Mesenchymal stem cell (in vitro differentiated cells and primary cell): ENCODE results near the gene TECPR1.

Source experiments
- DNase-seq: peaks from one replicate; pipeline ENCODE4 v3.0.0-alpha.2; 2013
- H2AFZ ChIP-seq: one replicate; pipeline ENCODE4 v1.6.1; 2013; ENCODE audit warnings: low read depth, mild to moderate bottlenecking, control low read depth, inconsistent platforms, low read length, moderate library complexity
- H2AK5ac ChIP-seq: 2 replicates; pipeline ENCODE4 v1.6.1; 2013; ENCODE audit warnings: low read length, moderate library complexity, mild to moderate bottlenecking, inconsistent platforms; ENCODE audit not compliant: severe bottlenecking
- H2BK120ac ChIP-seq: one replicate; pipeline ENCODE4 v1.6.1; 2013; ENCODE audit warnings: low read depth, mild to moderate bottlenecking, inconsistent platforms, low read length, moderate library complexity
- H2BK12ac ChIP-seq, 2 experiments: one replicate each; pipeline ENCODE4 v1.6.1; 2013; ENCODE audit warnings: inconsistent platforms in 2 of 2, low read length in 2 of 2, mild to moderate bottlenecking in 2 of 2, moderate library complexity in 2 of 2, control low read depth in 1 of 2
- H2BK15ac ChIP-seq: one replicate; pipeline ENCODE4 v1.6.1; 2013; ENCODE audit warnings: mild to moderate bottlenecking, low read depth, inconsistent platforms; ENCODE audit not compliant: poor library complexity, severe bottlenecking
- H2BK5ac ChIP-seq: 2 replicates; pipeline ENCODE4 v1.6.1; 2013; ENCODE audit warnings: low read depth, mild to moderate bottlenecking, low read length, control low read depth, inconsistent platforms; ENCODE audit not compliant: poor library complexity, severe bottlenecking
- H3K14ac ChIP-seq, 2 experiments: one replicate each; pipeline ENCODE4 v1.6.1; 2013; ENCODE audit warnings: inconsistent platforms in 2 of 2, low read length in 2 of 2, control low read depth in 1 of 2, mild to moderate bottlenecking in 1 of 2, moderate library complexity in 1 of 2
- H3K18ac ChIP-seq, 2 experiments: one replicate each; pipeline ENCODE4 v1.6.1; 2013; ENCODE audit warnings: inconsistent platforms in 2 of 2, low read length in 2 of 2, control low read depth in 1 of 2, low read depth in 1 of 2, mild to moderate bottlenecking in 1 of 2
- H3K23ac ChIP-seq, 2 experiments: one replicate each; pipeline ENCODE4 v1.6.1; 2013; ENCODE audit warnings: inconsistent platforms in 2 of 2, low read length in 2 of 2, mild to moderate bottlenecking in 2 of 2, moderate library complexity in 2 of 2, control low read depth in 1 of 2
- H3K27ac ChIP-seq: 2 replicates; pipeline ENCODE4 v1.5.1; 2013; ENCODE audit warnings: mild to moderate bottlenecking, moderate library complexity, low read length, control low read depth, inconsistent platforms; ENCODE audit not compliant: poor library complexity, severe bottlenecking
- H3K27me3 ChIP-seq, 2 experiments: 2 replicates each; pipeline versions ENCODE4 v1.6.1 to v1.7.0; 2013; ENCODE audit warnings: low read length in 2 of 2, mild to moderate bottlenecking in 2 of 2, moderate library complexity in 2 of 2, control low read depth in 1 of 2, inconsistent platforms in 1 of 2; ENCODE audit not compliant: control insufficient read depth in 1 of 2, insufficient read depth in 1 of 2
- H3K36me3 ChIP-seq, 2 experiments: 2 replicates each; pipeline versions ENCODE4 v1.6.1 to v1.7.0; 2013; ENCODE audit warnings: low read length in 2 of 2, control low read depth in 1 of 2, inconsistent platforms in 1 of 2, low read depth in 1 of 2, mild to moderate bottlenecking in 1 of 2; ENCODE audit not compliant: insufficient read depth in 2 of 2, control insufficient read depth in 1 of 2
- H3K4ac ChIP-seq, 2 experiments: one replicate each; pipeline ENCODE4 v1.6.1; 2013; ENCODE audit warnings: inconsistent platforms in 2 of 2, low read length in 2 of 2, mild to moderate bottlenecking in 2 of 2, moderate library complexity in 2 of 2, control low read depth in 1 of 2, low read depth in 1 of 2
- H3K4me1 ChIP-seq: 2 replicates; pipeline ENCODE4 v1.6.1; 2013; ENCODE audit warnings: low read depth, low read length, control low read depth; ENCODE audit not compliant: control insufficient read depth, insufficient read depth
- H3K4me2 ChIP-seq: 2 replicates; pipeline ENCODE4 v1.6.1; 2013; ENCODE audit warnings: low read length, mild to moderate bottlenecking, inconsistent platforms; ENCODE audit not compliant: poor library complexity, severe bottlenecking
- H3K4me3 ChIP-seq, 2 experiments: 2 replicates each; pipeline versions ENCODE4 v1.5.1 to v1.7.0; 2013; ENCODE audit warnings: low read length in 2 of 2, mild to moderate bottlenecking in 2 of 2, control low read depth in 1 of 2, low read depth in 1 of 2; ENCODE audit not compliant: insufficient read depth in 1 of 2
- H3K79me1 ChIP-seq: replicated peaks from 2 replicates; pipeline ENCODE4 v1.6.1; 2013; ENCODE audit warnings: mild to moderate bottlenecking, control low read depth, low read length, inconsistent platforms; ENCODE audit not compliant: poor library complexity, severe bottlenecking
- H3K9ac ChIP-seq: 2 replicates; pipeline ENCODE4 v1.7.0; 2013; ENCODE audit warnings: mild to moderate bottlenecking, low read length, moderate library complexity
- H3K9me3 ChIP-seq: 2 replicates; pipeline ENCODE4 v1.7.0; 2013; ENCODE audit warnings: mild to moderate bottlenecking, low read length; ENCODE audit not compliant: control insufficient read depth
- H4K8ac ChIP-seq: one replicate; pipeline ENCODE4 v1.6.1; 2013; ENCODE audit warnings: inconsistent platforms, mild to moderate bottlenecking, low read length, moderate library complexity
- H4K91ac ChIP-seq: one replicate; pipeline ENCODE4 v1.6.1; 2013; ENCODE audit warnings: mild to moderate bottlenecking, low read length, inconsistent platforms
- WGBS: methylation state at CpG from one replicate; pipeline ENCODE4 v1.1.7; 2013; ENCODE audit warnings: mixed read lengths; 5-methylcytosine and 5-hydroxymethylcytosine counted together

The TECPR1 gene

GRCh38 chr7:98178762-98179490 lies 73.1 kb downstream of the TECPR1 start:
- Histone ChIP-seq H3K36me3 (peaks cover 17 to 23% of the 10 kb centered on the region in 2 experiments), H3K14ac (no peak overlapping the region)

GRCh38 chr7:98178321-98178720 lies 73.7 kb downstream of the TECPR1 start:
- no peak overlapping the region for H3K27ac ChIP-seq
- H3K23ac ChIP-seq, result no peak overlapping the region
- no peak overlapping the region for H4K8ac ChIP-seq
- peaks cover 7% of the 10 kb centered on the region for H3K79me1 ChIP-seq
- H2BK120ac ChIP-seq, result no peak overlapping the region
- no peak overlapping the region for H3K4ac ChIP-seq
- H2BK5ac ChIP-seq, result no peak overlapping the region
- H3K9me3 ChIP-seq, result no peaks in the 10 kb centered on the region
- H3K27me3 ChIP-seq, result no peaks in the 10 kb centered on the region
- no peak overlapping the region for H4K91ac ChIP-seq
- no peak overlapping the region for H2BK12ac ChIP-seq
- no peak overlapping the region for H3K9ac ChIP-seq
- WGBS, result 92% methylated on average over 15 of the region's 16 CpGs
- no peak overlapping the region for H2BK15ac ChIP-seq
- no peak for DNase-seq
- H3K4me1 ChIP-seq, result no peaks in the 10 kb centered on the region
- H2AK5ac ChIP-seq, result no peak overlapping the region
- no peak overlapping the region for H2AFZ ChIP-seq
- no peak overlapping the region for H3K4me2 ChIP-seq
- H3K4me3 ChIP-seq, result no peak overlapping the region
- no peak overlapping the region for H3K18ac ChIP-seq
- H3K14ac ChIP-seq, result no peak overlapping the region
- H3K36me3 ChIP-seq, result peaks cover 17 to 23% of the 10 kb centered on the region in 2 experiments

More at GRCh38 chr7:98178762-98179490, 73.1 kb downstream of the TECPR1 start:
- Histone ChIP-seq H3K4ac (no peak overlapping the region), H3K9me3 (no peaks in the 10 kb centered on the region), H3K4me3 (no peak overlapping the region), H3K79me1 (peaks cover 7% of the 10 kb centered on the region), H2BK5ac (no peak overlapping the region), H3K18ac (no peak overlapping the region), H2BK120ac (no peak overlapping the region), H3K9ac (no peak overlapping the region), H3K23ac (no peak overlapping the region), H3K4me1 (no peaks in the 10 kb centered on the region), H2AFZ (no peak overlapping the region), H4K8ac (no peak overlapping the region), H3K4me2 (no peak overlapping the region), H3K27me3 (no peaks in the 10 kb centered on the region), H4K91ac (no peak overlapping the region), H2BK15ac (no peak overlapping the region), H2AK5ac (no peak overlapping the region), H2BK12ac (no peak overlapping the region), H3K27ac (no peak overlapping the region)
- WGBS, result 90% methylated on average over 10 of the region's 10 CpGs
- no peak for DNase-seq

GRCh38 chr7:98177553-98177952 lies 74.5 kb downstream of the TECPR1 start:
- H3K9me3 ChIP-seq, result no peaks in the 10 kb centered on the region
- no peak overlapping the region for H2AK5ac ChIP-seq
- H3K14ac ChIP-seq, result no peak overlapping the region
- WGBS, result 98% methylated on average over 6 of the region's 6 CpGs
- peaks cover 17 to 28% of the 10 kb centered on the region in 2 experiments for H3K36me3 ChIP-seq
- H2AFZ ChIP-seq, result no peak overlapping the region
- H3K27me3 ChIP-seq, result no peaks in the 10 kb centered on the region
- no peak overlapping the region for H2BK15ac ChIP-seq
- no peak overlapping the region for H2BK5ac ChIP-seq
- H3K18ac ChIP-seq, result no peak overlapping the region
- H4K8ac ChIP-seq, result no peak overlapping the region
- DNase-seq, result no peak
- H2BK12ac ChIP-seq, result no peak overlapping the region
- no peak overlapping the region for H3K4me2 ChIP-seq
- H4K91ac ChIP-seq, result no peak overlapping the region
- H2BK120ac ChIP-seq, result no peak overlapping the region
- H3K4me1 ChIP-seq, result no peaks in the 10 kb centered on the region
- no peak overlapping the region for H3K23ac ChIP-seq
- no peak overlapping the region for H3K27ac ChIP-seq
- H3K9ac ChIP-seq, result no peak overlapping the region
- H3K4ac ChIP-seq, result no peak overlapping the region
- H3K79me1 ChIP-seq, result peaks cover 7% of the 10 kb centered on the region
- H3K4me3 ChIP-seq, result no peak overlapping the region

- Histone ChIP-seq H3K4ac (no peak overlapping the region), H2BK5ac (no peak overlapping the region), H2BK120ac (no peak overlapping the region), H2AFZ (no peak overlapping the region), H2BK12ac (no peak overlapping the region), H3K79me1 (peaks cover 14% of the 10 kb centered on the region), H3K9me3 (no peaks in the 10 kb centered on the region), H3K27ac (no peak overlapping the region), H2BK15ac (no peak overlapping the region), H3K4me1 (no peaks in the 10 kb centered on the region), H3K18ac (no peak overlapping the region), H3K4me2 (no peak overlapping the region), H3K27me3 (no peaks in the 10 kb centered on the region), H3K9ac (no peak overlapping the region), H3K4me3 (no peak overlapping the region), H3K36me3 (peaks cover 26 to 38% of the 10 kb centered on the region in 2 experiments), H2AK5ac (no peak overlapping the region), H3K23ac (no peak overlapping the region), H3K14ac (no peak overlapping the region), H4K91ac (no peak overlapping the region), H4K8ac (no peak overlapping the region)
- no peak for DNase-seq
- WGBS, result 95% methylated on average over 8 of the region's 8 CpGs
Measured at GRCh38 chr7:98175260-98175940, 76.6 kb downstream of the TECPR1 start.
